GM12891 (cell line): ENCODE measurements around the gene MATK.

Experiments used
- PAX5 ChIP-seq: IDR thresholded peaks from 2 replicates; pipeline ENCODE4 v1.6.1; 2011; ENCODE audit warnings: low read length, moderate library complexity, mild to moderate bottlenecking; ENCODE audit not compliant: insufficient read depth, severe bottlenecking
- POLR2A ChIP-seq: IDR thresholded peaks from 2 replicates; pipeline ENCODE4 v1.6.1; 2011; ENCODE audit warnings: low read depth, low read length, control low read depth
- POLR2AphosphoS5 ChIP-seq: IDR thresholded peaks from 2 replicates; pipeline ENCODE4 v1.6.1; 2011; ENCODE audit warnings: low read depth, low read length, control low read depth
- SPI1 ChIP-seq: IDR thresholded peaks from 2 replicates; pipeline ENCODE4 v1.6.1; 2011; ENCODE audit warnings: low read depth, low read length, control low read depth
- TAF1 ChIP-seq: IDR thresholded peaks from 2 replicates; pipeline ENCODE4 v1.6.1; 2011; ENCODE audit warnings: low read depth, low read length, control low read depth

DNA sequence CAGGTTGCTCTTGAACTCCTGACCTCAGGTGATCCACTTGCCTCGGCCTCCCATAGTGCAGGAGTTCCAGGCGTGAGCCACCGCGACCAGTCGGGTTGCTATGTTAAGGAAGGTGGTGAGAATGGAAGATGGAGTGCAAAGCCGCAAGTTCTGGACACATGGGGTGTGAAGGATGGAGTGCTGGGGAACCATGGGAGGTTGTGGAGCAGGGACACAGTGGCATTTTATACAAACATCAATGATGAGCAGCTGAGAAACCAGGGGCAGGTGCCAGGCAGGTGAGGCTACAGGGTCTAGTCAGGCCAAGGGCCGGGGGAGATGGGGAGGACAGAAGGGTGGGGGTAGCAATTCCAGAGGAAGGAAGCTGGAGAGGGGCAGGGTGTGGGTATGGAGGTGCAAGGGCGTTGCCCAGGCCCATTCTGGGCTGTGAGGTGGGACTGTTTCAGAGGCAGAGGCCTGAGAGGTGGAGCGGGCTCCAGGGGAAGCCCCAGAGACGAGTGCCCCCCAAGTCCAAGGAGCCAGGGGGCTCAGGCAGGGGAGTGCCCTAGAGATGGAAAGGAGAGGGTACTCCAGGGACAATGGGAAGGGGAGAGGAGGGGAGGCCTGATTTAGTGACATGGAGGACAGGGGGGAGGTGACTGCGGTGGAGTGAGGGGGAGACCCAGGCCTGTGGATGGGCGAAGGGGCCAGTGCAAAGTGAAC is 12.2 kb downstream of the MATK start:
- TF ChIP-seq POLR2A: no peak
- TF ChIP-seq POLR2AphosphoS5: no peak
- no peak for TF ChIP-seq SPI1
- no peak for TF ChIP-seq TAF1
- no peak for TF ChIP-seq PAX5
